Motor neuron (in vitro differentiated cells): Measurements from ENCODE around the gene C2CD4A. TPM values are rescaled to one million over a fixed set of nuclear protein-coding genes. Genes with fewer than 3 reads are reported as not detected.
"Not testable (repeated sequence)": the region's sequence is repeated elsewhere in the genome, so short reads cannot be mapped to it uniquely, and the experiment has no call there.

Experiments
- ATAC-seq, 8 experiments: fragments of 200-7000 bp; cut with Tn5 transposase; replicated peaks in 6 of 8; 2 replicates each; pipeline ENCODE4 v1.8.0; 2021; ENCODE audit warnings: mild to moderate bottlenecking in 8 of 8, moderate library complexity in 8 of 8
- H3K27ac ChIP-seq, 2 donors: fragments of 250-450 bp; sonication (Bioruptor Pico); 2 replicates each; pipeline ENCODE4 v1.9.0; 2021; ENCODE audit warnings: antibody characterized with exemption in 2 of 2, mild to moderate bottlenecking in 2 of 2, moderate library complexity in 1 of 2
- H3K4me1 ChIP-seq, 2 donors: fragments of 250-450 bp; sonication (Bioruptor Pico); replicated peaks in 1 of 2; 2 replicates each; pipeline ENCODE4 v1.6.1; 2021; ENCODE audit warnings: antibody characterized with exemption in 2 of 2, mild to moderate bottlenecking in 2 of 2, moderate library complexity in 1 of 2
- H3K4me3 ChIP-seq, 5 donors: fragments of 250-450 bp; sonication (Bioruptor Pico); 2 replicates each; pipeline ENCODE4 v1.9.0; 2021; ENCODE audit warnings: antibody characterized with exemption in 5 of 5, mild to moderate bottlenecking in 5 of 5, moderate library complexity in 4 of 5
- WGBS, 10 experiments: fragments of 450-650 bp; shearing (Covaris generic); methylation state at CpG; one replicate each; pipeline ENCODE4 v1.0.0; 2022; 5-methylcytosine and 5-hydroxymethylcytosine counted together
- in situ Hi-C, 9 experiments: fragments of 400-800 bp; cut with MboI; loops; one replicate each; pipeline ENCODE4 v1.15.0; 2021; ENCODE audit warnings: low sequenced_read_pairs in 9 of 9, low pct_unique_long_range_greater_than_20kb in 2 of 9; ENCODE audit not compliant: unreplicated experiment in 9 of 9
- total RNA-seq, 8 experiments: library from RNA; unstranded; fragments of 300-600 nt; gene quantifications; 2 replicates each; pipeline versions ENCODE4 v1.2.3 to v1.2.4, GENCODE V29; 2022

C2CD4A gene, protein sequence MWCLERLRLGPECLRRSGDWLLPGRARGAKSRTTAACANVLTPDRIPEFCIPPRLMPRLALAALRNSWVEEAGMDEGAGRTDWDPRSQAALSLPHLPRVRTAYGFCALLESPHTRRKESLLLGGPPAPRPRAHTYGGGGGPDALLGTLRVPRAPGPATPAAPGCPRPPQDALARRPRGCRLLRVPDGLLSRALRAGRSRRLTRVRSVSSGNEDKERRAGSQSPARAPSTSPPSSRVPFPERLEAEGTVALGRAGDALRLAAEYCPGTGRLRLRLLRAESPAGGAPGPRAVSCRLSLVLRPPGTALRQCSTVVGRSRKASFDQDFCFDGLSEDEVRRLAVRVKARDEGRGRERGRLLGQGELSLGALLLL
- total RNA-seq = 10 to 100 TPM in 3 of 8 experiments, under 1 TPM in 3, not detected in 2; 0.11 to 80.3 (median 5.6) TPM

DNA sequence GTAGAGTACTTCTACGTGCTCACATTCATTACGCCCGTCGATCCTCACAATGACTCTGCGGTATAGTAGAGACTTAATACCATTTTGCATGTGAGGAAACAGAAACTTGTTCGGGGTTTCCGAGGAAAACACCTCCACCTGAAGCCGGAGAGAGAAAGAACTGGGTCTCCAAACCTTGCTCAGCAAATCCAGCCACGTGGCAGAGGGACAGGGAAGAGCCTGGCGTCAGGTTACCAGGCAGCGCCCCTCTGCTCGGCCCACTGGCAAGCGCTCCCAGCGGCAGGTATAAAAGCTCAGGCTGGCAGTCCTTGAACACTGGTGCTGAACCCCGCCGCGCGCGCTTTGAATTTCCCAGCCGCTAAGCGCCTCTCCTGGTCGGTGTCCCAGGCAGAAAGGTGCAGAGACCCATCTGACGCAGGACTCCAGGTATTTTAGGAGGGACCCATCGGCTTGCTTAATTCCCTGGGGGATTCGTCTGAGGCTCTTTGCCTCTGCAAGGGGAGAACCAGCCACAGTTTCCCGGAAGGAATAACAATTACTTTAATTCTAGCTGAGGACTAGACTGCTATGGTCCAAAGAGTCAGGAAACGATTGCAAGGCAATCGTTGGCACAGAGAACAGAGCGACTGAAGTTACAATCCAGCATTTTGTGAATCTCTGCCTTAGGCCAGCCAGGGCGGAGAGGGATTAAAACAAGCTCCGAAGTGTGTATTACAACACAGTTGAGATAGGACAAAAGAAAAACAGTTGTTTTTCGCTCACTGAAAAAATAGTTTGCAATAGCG lies at the start of gene C2CD4A:
TSS of gene C2CD4A (plus strand) at position 315 of the 785 bp plus-strand sequence. CDS start 637 bp downstream, outside the sequence.
- in situ Hi-C loops = loop anchor here in 1 of 9 experiments (25.0 kb wide), 1 partner anchor 245 kb away; no protein-coding TSS in a partner anchor
- H3K27ac ChIP-seq = no peak within 1 kb of the TSS

DNA sequence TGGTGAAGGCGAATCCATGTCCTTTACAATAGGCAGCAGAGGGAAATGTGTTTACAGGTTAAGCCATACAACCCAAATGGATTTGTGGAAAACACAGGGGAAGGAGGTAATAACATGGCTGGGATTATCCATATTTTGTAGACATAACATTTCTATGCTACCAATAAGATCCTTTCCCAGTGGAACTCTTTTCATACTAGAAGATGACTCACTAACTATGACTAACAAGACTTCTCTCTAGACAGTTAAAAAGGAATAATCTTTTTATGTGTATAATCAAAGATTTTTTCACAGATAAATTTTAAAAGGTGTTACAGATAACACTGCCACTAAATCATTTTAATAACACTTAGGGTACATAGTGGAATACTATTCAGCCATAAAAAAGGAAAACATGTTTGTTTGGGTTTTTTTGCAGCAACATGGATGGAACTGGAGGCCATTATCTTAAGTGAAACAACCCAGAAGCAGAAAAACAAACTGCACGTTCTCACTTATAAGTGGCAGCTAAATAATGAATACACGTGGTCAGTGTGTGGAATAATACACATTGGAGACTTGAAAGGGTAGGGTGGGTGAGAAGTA lies 46.1 kb upstream of the C2CD4A start:
- Histone ChIP-seq H3K27ac (no peak overlapping the region), H3K4me1 (no peaks in the 10 kb centered on the region), H3K4me3 (no peak overlapping the region)
- 80 to 100% (median 96%) methylated on average over 1 to 3 of the region's 3 CpGs; no CpG with 5 or more reads in 1 of the 10 experiments for WGBS, 10 experiments
- ATAC-seq = no peak
- in situ Hi-C loops = no loop called here

More for the DNA sequence above, at the start of gene C2CD4A:
- ATAC-seq = peak; percentile 14 to 89 (median 69)
- WGBS, 10 experiments = 0 to 31% (median 9%) methylated on average over 1 to 22 of the region's 33 CpGs
- Histone ChIP-seq H3K4me3 (peak within 1 kb of the TSS; percentile 34 to 47 (median 41)), H3K4me1 (peaks cover 2 to 6% of the 10 kb centered on the region in 2 donors)

- Histone ChIP-seq H3K27ac (no peak overlapping the region), H3K4me1 (no peaks in the 10 kb centered on the region), H3K4me3 (no peak overlapping the region)
- in situ Hi-C loops = no loop called here
- WGBS, 10 experiments = 95 to 100% (median 100%) methylated on average over 1 to 3 of the region's 3 CpGs; no CpG with 5 or more reads in 1 of the 10 experiments
- ATAC-seq = no peak
Measured at GRCh38 chr15:62021991-62022600, 44.7 kb upstream of the C2CD4A start.

- in situ Hi-C loops = no loop called here
- WGBS, 10 experiments = 33 to 100% (median 91%) methylated on average over 1 to 2 of the region's 2 CpGs; no CpG with 5 or more reads in 1 of the 10 experiments
- no peaks in the 10 kb centered on the region for H3K4me1 ChIP-seq
- no peak overlapping the region for H3K27ac ChIP-seq
- no peak overlapping the region for H3K4me3 ChIP-seq
- ATAC-seq = peak in 3 of 8 experiments; percentile 34 to 58 (median 53)
Measured at GRCh38 chr15:62026487-62027262, 40.1 kb upstream of the C2CD4A start.

- WGBS, 10 experiments = 80 to 100% (median 97%) methylated on average over 1 to 3 of the region's 3 CpGs; no CpG with 5 or more reads in 1 of the 10 experiments
- H3K27ac ChIP-seq = no peak overlapping the region
- ATAC-seq = no peak
- H3K4me1 ChIP-seq = no peaks in the 10 kb centered on the region
- in situ Hi-C loops = no loop called here
- H3K4me3 ChIP-seq = no peak overlapping the region
Measured at GRCh38 chr15:62027263-62027565, 39.6 kb upstream of the C2CD4A start.

GRCh38 chr15:62027916-62028315 lies 38.9 kb upstream of the C2CD4A start:
- in situ Hi-C loops = no loop called here
- ATAC-seq = no peak
- Histone ChIP-seq H3K4me3 (no peak overlapping the region), H3K4me1 (no peaks in the 10 kb centered on the region), H3K27ac (no peak overlapping the region)
- WGBS, 10 experiments = 40 to 100% (median 95%) methylated on average over 2 to 5 of the region's 5 CpGs

DNA sequence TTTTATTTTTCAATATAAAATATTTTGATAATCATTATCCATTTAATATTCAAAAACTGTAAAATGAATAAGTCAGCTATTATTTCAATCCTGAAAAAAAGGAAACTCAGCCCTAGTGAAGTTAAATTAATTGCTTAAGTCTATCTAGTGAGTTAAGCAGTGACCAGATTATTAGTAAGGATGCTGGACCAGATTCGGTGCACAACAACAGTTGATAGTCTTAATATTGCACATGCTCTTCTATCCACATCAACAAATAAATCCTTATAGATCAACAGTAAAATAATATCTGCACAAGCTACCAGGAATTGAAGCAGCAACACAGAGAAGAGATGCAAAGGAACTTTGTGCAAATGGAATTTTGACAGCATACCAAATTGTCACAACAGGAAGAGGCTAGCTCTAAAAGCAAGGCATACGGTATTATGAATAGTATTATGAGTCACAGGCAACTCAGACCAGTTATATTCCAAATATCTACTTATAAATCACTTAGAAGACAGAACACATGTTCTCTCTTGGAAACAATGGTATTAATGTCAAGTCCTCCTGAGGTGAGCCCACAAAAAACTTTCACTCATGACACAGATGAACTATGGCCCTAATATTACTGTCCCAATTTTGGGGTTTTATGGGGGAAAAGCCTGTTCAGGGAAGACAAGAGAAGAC lies 31.4 kb upstream of the C2CD4A start:
- Histone ChIP-seq H3K27ac (no peak overlapping the region), H3K4me3 (no peak overlapping the region), H3K4me1 (no peaks in the 10 kb centered on the region)
- 4 to 100% (median 82%) methylated on average over 1 to 2 of the region's 2 CpGs for WGBS, 10 experiments
- in situ Hi-C loops = no loop called here
- peak in 3 of 8 experiments; percentile 82 to 95 (median 93) for ATAC-seq

- H3K4me1 ChIP-seq = no peaks in the 10 kb centered on the region
- peak in 1 of 8 experiments; percentile 78 for ATAC-seq
- in situ Hi-C loops = no loop called here
- no peak overlapping the region for H3K27ac ChIP-seq
- WGBS, 10 experiments = 57 to 96% (median 85%) methylated on average over 2 to 5 of the region's 5 CpGs
- no peak overlapping the region for H3K4me3 ChIP-seq
Measured at GRCh38 chr15:62046078-62046743, 20.6 kb upstream of the C2CD4A start.

DNA sequence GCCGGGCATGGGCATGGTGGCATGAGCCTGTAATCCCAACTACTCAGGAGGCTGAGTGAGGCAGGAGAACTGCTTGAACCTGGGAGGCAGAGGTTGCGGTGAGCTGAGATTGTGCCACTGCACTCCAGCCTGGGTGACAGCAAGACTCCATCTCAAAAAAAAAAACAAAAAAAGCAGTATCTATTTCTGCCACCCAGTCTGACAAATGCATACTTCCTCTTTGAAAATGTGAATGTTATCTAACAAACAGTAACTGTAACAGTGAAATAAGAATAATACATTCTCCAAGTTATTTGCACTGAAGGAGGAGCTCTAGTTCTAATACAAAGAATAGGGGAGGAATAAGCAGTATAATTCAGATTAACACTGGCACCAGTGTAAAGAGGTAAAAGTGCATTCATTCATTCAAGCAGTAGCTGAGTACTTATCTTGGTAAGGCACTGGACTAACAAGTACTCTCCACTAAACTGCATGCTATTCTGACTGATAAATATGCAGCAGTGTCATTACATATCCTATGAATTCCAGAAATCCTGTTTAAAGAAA lies 19.4 kb upstream of the C2CD4A start:
- ATAC-seq = peak in 1 of 8 experiments; percentile 12
- Histone ChIP-seq H3K4me1 (no peaks in the 10 kb centered on the region), H3K4me3 (no peak overlapping the region), H3K27ac (no peak overlapping the region)
- in situ Hi-C loops = no loop called here
- 60 to 100% (median 98%) methylated on average over 1 to 2 of the region's 2 CpGs; no CpG with 5 or more reads in 4 of the 10 experiments for WGBS, 10 experiments

GRCh38 chr15:62048254-62048653 lies 18.5 kb upstream of the C2CD4A start:
- WGBS, 10 experiments = no CpG with 5 or more reads among the region's 4 CpGs

DNA sequence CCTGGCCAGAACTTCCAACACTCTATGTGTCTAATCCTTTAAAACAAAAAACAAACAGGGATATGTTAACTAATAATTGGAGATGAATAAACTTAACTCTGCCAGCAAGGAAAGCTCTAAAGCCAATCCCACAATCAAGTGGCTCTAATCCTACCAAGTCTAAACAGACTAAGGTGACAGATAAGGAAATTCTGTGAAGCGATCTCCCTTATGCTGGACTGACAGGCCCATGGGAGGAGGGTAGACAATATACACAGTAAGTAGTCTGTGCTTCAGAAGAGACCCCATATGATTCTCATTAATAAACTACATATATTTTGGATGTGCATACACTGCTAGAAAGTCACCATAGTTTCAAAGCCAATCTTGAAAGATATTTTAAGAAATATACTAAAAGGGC lies 16.7 kb upstream of the C2CD4A start:
- H3K4me3 ChIP-seq = no peak overlapping the region
- WGBS, 10 experiments = 80 to 100% (median 100%) methylated on average over 1 of the region's 1 CpG; no CpG with 5 or more reads in 6 of the 10 experiments
- no peak overlapping the region for H3K27ac ChIP-seq
- no peak for ATAC-seq
- in situ Hi-C loops = loop anchor here in 1 of 9 experiments (25.0 kb wide), 1 partner anchor 262 kb away; no protein-coding TSS in a partner anchor
- H3K4me1 ChIP-seq = no peaks in the 10 kb centered on the region

More at GRCh38 chr15:62048254-62048653, 18.5 kb upstream of the C2CD4A start:
- ATAC-seq, H3K27ac ChIP-seq, in situ Hi-C loops, H3K4me3 ChIP-seq, H3K4me1 ChIP-seq: not testable (repeated sequence)
